GM21786 (cell line): ENCODE results near the gene UBASH3B.
"Not testable (repeated sequence)": the region's sequence is repeated elsewhere in the genome, so short reads cannot be mapped to it uniquely, and the experiment has no call there.

Source experiments
- ATAC-seq: cut with Tn5 transposase; IDR thresholded peaks from one replicate; pipeline ENCODE4 v1.9.1; 2021; ENCODE audit not compliant: unreplicated experiment

Gene UBASH3B

DNA sequence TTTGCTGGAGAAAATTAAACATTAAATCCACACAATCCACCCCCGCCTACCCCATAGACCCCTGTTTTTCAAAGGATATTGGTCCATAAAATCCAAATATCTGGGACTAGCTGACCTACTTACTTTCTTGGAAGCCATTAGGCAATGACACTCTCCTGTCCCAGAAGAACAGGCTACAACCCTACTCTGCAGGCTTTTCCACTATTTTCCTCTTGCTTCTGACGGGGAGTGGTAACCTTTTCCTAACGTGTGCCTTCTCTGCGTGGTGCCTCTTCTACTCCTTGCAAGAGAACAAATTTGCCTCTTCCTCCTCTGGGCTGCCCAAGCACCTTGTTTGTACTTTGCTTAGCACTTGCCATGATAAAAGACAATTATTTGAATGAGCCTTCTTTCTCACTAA lies 51.6 kb downstream of the UBASH3B start:
- no peak for ATAC-seq

DNA sequence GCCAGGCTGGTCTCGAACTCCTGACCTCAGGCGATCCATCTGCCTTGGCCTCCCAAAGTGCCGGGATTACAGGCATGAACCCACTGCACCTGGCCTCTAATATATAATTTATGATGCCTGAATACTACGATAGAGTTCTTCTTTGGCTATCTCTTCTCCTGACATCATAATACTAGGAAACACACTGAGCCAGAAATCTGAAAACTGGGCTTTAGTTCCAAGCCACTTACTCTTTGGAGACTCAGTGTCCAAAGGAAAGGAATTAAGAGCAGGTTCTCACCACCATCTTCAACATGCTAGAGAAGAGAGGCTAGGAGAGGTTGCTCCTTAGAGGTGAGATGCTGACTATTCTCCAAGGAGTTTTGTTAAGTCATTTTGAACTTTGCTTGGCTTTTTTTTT lies 52.4 kb downstream of the UBASH3B start:
- ATAC-seq = no peak

DNA sequence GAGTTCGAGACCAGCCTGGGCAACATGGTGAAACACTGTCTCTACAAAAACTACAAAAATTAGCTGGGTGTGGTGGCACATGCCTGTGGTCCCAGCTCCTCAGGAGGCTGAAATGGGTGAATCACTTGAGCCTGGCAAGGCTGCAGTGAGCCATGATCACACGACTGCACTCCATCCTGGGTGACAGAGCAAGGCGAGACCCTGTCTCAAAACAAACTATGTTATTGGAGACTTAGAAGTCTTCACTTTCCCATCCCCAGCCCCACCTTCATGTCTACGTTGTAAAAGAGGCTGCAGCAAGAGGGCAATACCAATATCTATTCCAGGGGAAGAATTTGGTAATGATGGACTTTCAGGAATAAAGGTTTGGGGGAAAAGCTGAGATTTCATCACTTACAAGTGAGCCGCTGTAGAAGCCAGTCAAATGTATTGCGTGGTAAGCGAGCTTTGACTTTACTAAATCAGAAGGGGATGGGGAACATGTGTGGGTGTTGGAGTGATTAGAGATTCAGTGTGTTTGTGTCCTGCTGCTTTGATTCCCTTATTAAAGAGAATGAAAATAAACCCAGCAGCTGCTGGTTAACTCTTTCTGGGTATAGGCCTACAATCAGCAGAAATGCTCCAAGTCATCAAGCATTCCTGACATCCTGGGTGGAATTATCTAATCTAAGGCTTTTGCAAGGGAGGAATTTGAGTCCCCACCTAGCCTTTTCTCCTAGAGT lies 53.7 kb downstream of the UBASH3B start:
- no peak for ATAC-seq

DNA sequence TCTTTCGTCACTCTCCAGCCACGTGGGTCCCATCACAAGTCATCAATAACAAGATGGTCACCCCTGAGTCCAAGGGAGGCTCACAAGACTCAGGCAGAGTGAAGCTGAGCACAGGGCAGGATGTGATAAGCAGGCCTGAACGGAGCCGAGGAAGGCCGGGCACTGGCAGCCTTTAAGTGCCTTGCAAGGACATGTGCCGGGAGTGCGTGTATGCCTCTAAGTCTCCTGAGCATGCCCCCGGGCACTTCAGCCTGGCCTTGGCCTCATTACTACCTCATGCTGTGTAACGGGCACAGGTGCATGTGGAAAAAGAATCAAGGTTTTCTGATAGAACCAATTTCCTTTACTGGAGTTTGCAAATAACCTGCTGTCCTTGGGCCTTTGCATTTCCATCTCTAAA lies 55.8 kb downstream of the UBASH3B start:
- ATAC-seq = no peak

DNA sequence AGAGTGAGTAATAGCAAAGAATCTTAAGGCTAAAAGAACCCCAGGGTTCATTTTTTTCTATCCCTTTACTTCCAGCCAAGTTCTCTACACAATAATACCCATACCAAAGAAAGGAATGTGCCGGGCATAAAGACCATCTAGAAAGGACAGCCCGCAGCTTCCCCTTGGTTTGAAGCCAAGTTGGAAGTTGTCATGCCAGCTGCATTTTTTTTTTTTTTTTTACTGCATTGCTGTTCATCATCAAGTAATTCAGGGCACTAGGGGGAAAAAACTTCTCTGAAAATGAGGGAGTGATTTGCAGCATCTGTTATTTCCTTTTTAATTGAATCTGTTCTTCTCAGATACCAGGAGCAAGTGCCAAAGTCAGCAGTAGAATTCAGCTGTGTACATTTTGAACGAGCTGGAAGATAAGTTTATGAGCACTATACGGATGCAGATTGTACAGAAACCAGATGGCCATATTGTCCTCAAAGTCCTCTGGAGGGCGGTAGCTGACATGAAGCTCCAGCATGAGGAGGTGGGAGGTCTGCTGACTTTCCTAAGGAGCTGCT lies 56.4 kb downstream of the UBASH3B start:
- ATAC-seq = no peak

DNA sequence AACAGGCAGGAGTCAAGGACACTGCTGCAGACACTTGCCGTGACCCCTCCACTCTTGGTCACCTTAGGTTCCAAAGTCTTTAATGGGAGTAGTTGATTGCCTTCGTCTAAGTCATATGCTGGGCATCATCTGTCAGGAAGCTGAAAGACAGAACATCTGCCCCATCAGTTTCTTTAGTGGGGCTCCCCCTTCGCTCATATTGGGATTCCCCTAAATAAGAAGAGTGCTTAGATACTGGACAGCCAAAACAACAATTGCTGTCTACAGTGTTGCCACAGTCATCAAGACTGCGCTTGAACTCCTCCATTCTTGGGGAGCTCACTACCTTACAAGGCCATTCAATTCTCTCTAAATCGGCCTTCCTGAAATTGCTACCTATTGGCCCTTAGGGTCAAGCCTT lies 58.5 kb downstream of the UBASH3B start:
- peak; percentile 33 for ATAC-seq

DNA sequence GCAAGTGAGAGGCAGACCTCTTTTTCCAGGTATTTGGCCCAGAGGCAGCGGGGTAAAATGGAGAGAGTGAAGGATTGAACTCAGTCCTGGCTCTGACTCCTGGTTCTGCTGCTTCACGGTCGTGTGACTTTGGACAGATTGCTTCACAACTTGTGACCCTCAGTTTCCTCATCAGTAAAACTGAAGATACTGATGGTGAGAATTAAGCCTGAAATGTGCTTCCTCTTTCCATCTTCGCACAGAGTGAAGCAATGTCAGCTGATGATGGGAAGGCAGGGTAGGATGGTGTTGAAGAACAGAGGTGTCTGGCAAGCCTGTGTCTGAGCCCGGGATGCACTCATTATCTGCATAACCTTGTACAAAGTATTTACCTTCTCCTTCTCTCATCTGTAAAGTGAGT lies 59.0 kb downstream of the UBASH3B start:
- ATAC-seq = no peak

DNA sequence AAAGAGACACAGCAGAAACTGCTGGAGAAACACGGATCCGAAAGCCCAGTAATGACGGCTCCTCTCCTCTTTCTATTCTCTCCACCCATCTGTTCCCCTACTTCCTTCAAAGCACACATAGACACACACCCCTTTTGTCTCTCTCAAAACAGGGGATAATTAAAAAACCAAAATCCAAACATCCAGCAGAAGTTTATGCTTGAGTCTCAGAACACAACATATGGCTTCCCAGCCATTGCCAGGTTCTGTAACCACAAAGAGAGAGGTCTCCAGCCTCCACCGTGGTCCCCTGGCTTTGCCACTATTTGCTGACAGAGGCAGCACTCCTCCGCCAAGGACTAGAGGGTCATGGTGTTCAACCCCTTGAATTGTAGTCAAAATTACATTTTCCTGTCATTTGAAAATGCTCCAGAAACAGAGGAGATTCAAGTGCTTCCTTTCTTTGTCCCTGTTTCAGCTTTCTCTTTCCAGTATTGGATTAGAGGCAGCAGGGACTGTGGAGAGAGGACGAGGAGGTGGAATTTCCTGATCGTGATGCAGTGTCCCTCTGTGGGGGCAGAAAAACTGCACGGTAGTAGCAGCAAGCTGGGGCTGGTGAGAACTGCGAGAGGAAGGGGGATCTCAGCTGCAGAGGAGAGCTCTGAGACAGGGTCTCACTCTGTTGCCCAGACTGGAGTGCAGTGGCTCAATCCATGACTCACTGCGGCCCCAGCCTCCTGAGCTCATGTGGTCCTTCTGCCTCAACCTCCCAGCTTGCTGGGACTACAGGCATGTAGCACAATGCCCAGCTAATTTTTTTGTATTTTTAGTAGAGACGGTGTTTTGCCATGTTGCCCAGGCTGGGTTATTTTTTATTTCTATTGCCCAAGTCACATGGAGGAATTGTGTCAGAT lies 60.3 kb downstream of the UBASH3B start:
- no peak for ATAC-seq

DNA sequence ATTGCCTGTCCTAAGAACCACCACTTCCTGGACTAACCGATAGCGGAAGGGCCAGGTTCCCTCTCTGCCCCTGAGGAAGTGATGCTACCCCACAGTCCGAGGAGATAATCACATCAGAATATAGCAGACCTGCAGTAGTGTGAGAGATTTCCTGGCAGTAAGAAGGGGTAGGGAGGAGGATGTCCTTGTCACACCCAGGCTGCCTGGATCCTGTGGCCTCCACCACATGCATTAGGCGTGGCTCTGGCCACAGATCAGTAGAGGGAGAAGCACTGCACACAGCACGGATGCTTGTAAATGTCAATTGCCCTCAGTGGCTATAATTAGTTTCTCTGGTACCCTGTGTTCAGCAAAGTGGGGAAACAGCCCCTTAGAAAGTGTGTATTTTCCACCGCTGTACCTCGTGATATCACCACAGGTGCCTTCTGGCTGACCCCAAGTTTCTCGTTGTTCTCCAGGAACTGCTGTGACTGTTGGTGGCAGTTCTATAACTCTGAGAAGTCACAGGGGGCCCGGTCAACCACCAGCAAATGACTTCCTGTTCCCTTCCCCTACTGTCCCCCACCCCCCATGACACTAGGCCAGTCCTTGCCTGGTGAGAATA lies 61.8 kb downstream of the UBASH3B start:
- ATAC-seq = peak; percentile 85

DNA sequence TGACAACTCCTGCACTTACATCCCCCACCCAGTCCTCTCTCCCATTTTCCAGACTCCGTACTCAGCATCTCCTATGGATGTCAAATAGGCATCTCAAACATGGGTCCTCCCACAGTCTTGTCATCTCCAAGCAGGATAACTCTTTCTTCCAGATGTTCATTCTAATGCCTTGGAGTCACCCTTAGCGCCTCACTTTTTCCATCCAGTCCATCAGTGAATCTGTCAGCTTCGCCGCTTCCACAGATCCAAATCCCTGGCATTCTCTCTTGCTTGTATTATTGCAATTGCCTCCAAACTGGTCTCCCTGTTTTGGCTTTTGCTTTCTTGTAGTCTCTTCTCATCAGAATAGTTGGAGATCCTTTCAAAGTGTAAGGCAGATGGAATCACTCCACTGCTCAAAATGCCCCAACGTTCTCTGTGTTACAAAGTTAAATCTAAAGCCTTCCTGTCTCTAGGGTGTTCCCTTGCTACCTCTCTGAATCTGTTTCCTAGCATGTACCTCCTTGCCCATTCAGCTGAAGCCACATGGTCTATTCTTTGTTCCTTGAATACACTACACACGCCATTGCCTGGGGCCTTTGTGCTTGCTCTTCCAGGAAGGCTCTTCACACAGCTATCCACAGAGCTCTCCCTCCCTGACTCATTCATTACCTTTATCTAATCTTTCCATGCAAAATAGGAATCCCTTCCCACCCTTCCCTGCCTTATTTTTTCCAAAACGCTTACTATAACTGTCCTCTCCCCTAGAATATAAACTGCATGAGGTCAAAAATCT lies 64.8 kb downstream of the UBASH3B start:
- ATAC-seq = no peak

DNA sequence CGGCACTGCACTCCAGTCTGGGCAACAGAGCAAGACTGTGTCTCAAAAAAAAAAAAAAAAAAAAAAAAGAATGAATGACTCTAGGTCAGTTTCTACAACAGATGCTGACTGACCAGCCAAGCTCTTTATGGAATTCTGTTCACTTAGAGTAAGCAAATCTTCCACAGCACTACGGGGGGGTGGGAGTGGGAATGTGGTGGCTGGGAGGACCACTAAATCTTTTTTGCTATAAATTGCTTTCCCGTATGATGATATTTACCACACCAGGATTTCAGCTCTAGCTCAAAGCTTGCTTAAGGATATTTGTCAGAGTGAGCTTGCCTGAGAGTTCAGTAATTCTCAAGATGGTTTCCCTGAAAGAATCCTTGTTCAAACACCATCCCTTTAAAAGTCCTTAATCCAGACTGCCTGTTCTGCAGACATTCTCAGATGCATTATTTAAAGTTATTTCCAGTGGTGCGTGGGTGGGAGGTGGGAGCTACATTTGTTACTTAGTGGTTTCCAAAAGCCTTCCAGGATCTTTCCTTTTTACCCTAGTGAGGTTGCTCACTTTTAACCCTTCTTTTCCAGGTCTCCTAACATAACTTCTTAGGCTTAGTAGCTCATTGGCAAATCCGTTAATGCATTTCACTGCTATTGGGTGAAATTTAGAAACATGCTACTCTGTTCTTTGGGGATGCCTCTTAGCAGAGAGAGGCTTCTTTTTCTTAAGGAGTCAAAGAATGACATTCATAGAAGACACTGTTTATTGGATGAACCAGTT lies 65.9 kb downstream of the UBASH3B start:
- no peak for ATAC-seq

DNA sequence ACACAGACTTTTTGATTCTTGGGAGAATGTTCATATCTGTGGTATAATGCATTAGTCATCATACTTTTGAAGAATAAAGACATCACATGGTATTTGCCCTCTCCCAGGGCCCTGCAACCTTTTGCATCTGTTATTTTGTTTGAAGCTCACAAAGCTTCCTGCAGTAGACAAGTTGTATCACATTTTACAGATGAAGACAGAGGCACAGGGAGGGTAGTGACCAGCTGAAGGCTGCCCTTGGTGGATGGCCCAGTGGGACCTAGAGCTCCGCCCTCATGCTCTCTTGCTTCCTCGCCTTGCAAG lies 66.4 kb downstream of the UBASH3B start:
- no peak for ATAC-seq

DNA sequence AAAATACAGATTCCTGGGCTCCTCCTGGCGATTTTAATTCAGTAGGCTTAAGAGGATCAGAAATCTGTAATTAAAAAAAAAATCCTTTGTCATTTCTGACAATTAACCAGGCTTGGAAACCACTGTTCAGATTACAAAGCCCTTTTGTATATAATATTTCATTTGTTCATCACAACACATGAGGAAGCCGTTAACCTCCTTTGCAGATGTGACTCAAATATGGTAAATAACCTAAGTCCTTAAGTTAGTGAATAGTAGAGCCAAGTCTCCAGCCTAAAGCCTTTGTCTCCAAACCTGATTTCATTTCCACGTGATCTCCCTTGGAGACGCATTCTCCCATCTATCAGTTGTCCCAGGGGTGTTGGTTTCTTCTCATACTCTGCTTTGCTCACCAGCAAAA lies 67.6 kb downstream of the UBASH3B start:
- ATAC-seq = no peak

DNA sequence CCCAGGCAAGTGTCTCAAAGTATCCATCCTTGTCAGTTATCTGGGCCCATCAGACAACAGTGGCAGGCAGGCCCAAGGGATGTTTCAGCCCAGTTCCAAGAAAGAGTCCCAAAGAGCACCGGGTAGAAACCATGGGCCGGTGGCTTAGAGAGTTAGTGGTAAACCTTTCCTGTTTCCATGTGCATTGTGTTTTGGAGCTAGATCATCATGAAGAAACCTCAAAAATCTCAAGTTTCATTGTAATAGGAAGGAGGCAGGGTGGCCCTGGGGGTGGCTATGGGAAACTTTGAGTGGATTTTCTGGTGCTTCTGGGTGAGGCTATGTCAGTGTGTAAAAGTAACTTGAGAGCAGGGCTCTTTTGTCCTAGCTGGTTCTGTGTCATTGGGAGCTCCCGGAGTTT lies 68.1 kb downstream of the UBASH3B start:
- ATAC-seq = no peak

DNA sequence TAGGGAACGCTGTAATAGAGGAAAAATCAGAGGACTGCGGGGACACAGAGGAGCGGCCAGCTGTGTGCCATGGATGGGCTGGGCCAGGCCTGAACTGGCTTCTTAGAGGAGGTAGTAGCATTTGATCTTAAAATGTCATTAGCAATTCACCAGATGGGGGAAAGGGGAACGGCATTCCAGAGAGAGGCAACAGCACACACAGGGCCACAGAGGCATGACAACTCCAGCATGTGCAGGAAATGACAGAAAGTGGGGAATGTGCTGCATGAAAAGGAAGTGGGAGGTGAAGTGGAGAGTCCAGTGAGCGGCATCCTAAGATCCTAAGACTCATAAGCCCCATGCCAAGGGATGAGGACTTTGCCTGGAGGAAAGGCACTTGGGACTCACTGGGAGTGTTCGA lies 69.0 kb downstream of the UBASH3B start:
- no peak for ATAC-seq

DNA sequence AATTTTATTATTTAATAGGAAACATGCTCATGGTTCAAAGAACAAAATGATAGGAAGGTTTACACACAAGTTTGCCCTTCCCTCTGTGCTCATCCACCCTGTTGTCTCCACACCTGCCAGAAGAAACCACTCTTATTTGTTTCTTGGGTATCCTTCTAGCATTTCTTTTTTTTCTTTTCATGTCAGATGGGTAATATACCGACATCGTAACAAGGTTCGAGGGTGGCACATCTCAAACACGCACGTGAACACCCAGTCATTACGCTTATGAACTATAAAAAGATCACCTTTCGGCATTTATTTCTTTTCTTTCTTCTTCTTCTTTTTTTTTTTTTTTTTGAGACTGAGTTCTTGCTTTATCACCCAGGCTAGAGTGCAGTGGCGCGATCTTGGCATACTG lies 70.5 kb downstream of the UBASH3B start:
- ATAC-seq = no peak

DNA sequence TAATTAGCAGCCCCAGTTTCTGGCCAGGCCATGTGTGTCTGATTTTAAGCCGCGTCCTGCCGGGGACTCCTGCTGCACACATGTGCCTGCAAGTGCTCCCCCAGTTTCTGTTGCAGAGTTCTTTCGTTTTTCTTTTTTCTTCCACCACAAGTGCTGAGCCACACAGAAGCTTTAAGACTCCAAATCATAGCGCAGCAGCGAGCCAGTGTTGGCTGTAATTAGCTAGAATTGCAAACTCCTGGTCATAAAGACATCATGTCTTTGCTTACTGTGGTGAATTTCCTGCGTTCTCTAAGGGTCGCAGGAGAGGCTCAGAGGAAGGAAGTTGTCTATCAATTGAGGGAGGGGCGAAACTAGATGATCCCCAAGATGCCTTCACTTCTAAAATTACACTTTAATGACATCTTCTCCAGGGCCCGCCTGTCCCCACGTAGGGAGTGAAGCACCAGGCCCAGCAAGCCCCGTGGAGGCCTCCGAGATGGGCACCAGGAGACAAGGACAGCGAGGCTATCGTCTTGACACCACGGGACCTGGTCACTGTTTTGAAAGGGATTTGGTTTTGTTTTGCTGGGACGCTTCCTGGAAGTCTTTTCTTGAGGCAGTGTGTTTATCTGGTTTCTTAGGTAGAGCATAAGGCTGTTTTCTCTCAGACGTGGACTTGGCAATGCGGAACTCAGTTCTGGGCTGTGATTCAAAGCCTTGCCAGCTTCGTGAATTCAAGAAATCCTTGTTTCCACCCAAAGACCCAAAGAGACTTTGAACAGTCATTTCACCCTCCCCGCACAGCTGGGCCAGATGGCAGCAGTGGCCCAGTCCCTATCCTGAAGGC lies 71.8 kb downstream of the UBASH3B start:
- ATAC-seq = peak; percentile 86

DNA sequence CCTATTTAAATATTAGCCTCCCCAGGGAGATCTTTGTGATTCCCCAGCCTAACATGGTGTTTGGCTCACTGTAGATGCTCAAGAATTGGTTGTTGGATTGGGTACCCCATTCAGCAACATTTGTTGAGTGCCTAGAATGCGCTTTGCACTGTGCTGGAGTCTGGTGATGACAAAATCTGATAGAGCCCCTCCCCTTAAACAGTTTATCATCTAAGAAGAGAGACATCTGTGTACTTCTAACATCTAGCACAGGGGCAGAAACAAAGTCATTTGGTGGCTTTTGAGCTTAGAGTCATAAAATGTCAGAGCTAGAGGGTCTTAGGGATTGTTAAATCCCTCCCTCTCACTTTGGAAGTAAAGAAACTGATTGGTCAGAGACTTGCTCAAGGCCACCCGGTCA lies 73.0 kb downstream of the UBASH3B start:
- ATAC-seq = no peak

DNA sequence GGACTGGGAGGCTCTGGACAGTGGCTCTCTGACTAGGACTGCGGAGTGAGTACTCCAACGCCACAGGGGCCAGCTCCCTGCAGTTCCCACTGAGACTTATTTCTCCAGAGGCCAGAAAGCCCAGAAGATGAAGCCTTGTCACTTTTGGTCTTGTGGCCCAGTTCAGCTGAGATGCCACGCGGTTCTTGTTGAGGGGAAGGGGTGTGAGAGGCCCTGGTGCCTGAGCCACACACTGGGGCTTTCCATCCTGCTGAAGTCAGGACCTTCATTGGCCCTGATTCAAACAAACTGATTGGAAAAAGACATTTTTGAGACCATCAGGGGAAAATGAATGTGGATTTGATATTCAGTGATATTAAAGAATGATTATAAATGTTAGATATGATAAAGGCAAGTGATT lies 73.6 kb downstream of the UBASH3B start:
- ATAC-seq = no peak

DNA sequence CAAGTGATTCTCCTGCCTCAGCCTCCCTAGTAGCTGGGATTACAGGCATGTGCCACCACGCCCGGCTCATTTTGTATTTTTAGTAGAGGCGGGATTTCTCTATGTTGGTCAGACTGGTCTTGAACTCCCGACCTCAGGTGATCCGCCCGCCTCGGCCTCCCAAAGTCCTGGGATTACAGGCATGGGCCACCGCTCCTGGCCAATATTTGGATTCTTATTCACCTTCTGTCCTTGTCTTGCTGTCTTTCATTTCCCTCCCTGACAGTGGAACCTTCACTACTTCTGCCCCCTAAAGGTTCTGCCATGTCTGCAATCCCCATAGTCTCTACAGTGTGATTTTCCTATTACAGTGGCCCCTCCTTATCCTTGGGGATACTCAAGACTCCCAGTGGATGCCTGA lies 75.2 kb downstream of the UBASH3B start:
- ATAC-seq = not testable (repeated sequence)
